Neuron (in vitro differentiated cells): ENCODE data around the gene CRISPLD2.
"Not testable (repeated sequence)": the region's sequence is repeated elsewhere in the genome, so short reads cannot be mapped to it uniquely, and the experiment has no call there.

Source experiments
- H2AFZ ChIP-seq: one replicate; pipeline ENCODE4 v1.6.1; 2013; ENCODE audit warnings: low read depth, mild to moderate bottlenecking, inconsistent platforms, low read length, moderate library complexity
- H3K27me3 ChIP-seq: one replicate; pipeline ENCODE4 v1.6.1; 2013; ENCODE audit warnings: low read length; ENCODE audit not compliant: insufficient read depth
- H3K36me3 ChIP-seq: one replicate; pipeline ENCODE4 v1.6.1; 2013; ENCODE audit warnings: low read length; ENCODE audit not compliant: insufficient read depth
- H3K4me1 ChIP-seq: one replicate; pipeline ENCODE4 v1.6.1; 2013; ENCODE audit warnings: low read length; ENCODE audit not compliant: insufficient read depth
- H3K4me3 ChIP-seq: 2 replicates; pipeline ENCODE4 v1.5.1; 2013; ENCODE audit warnings: mild to moderate bottlenecking, low read length, moderate library complexity
- H3K9me3 ChIP-seq: one replicate; pipeline ENCODE4 v1.6.1; 2013; ENCODE audit warnings: low read length

The CRISPLD2 gene

DNA sequence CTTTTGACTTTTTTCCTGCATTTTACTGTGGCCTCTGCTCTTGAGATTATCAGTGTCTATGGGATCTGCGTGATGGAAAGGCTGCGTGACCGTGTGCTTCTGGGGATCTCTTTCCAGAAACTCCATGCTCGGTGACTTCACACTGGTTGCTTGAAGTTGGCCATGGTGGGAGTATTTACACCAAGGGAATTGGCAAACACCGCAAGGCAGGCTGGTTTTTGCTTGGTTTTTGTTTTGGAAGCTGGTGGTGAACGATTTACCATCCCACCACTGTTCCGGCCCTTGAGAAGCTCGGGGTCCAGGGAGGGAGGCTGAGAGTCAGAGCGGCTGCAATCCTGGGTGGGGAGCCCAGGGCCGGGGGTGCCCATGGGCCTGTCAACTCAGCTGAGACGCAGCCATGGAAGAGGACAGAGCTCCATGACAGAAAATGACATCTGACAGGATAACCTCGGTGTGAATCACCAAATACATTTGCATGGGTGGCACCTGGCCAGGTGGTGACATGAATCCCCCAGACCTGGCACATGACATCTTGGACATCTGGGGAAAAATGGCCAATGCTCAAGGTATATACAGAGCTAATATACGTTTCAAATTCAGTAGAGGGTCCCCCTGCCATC, 11.1 kb downstream of the CRISPLD2 start:
- no peaks in the 10 kb centered on the region for H3K9me3 ChIP-seq
- peaks cover 13% of the 10 kb centered on the region for H3K4me1 ChIP-seq
- H3K27me3 ChIP-seq: peaks cover 24% of the 10 kb centered on the region
- no peak overlapping the region for H3K4me3 ChIP-seq
- no peak overlapping the region for H2AFZ ChIP-seq
- H3K36me3 ChIP-seq: no peaks in the 10 kb centered on the region

DNA sequence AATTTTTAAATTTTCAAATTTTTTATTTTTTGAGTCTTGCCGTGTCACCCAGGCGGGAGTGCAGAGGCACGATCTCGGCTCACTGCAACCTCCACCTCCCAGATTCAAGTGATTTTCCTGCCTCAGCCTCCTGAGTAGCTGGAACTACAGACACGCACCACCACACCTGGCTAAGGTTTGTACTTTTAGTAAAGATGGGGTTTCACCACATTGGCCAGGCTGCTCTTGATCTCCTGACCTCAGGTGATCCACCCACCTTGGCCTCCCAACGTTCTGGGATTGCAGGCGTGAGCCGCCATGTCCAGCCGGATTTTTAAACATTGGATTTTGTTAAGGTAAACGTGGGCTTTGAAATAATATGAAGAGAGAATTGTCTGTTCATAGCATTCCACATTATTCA, 11.9 kb downstream of the CRISPLD2 start:
- not testable (repeated sequence) for H3K4me3 ChIP-seq, H3K4me1 ChIP-seq, H3K9me3 ChIP-seq, H3K36me3 ChIP-seq, H2AFZ ChIP-seq
- H3K27me3 ChIP-seq: peaks cover 28% of the 10 kb centered on the region

DNA sequence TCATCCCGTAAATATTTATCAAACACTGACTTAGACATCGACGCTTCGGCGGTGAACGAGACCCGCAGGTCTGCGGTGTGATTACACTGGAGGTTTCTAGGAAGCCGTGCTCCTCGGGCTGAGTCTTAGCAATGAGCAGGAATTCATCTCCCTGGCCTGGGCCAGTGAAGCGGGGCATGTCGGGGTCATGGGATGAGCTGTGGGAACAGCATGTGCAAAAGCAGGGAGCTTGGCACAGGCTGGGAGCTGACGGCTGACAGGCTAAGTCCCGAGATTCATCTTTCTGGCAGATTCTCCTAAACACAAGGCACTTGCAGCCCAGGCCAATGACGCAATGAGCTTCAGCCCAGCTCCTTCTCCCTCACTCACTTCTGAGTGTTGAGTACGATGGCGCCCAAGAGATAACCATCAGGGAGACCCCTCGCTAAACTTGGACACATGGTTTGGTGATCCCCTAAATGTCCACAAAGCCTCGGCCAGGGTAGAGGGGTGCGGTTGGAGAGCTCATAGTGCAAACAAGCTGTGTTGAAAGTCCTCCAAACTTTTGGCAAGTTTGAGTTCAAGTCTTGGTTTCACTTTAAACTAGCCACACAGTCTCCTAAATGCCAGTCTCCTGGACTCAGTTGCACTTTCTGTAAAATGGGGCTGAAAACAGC, 12.8 kb downstream of the CRISPLD2 start:
- no peak overlapping the region for H3K4me3 ChIP-seq
- no peaks in the 10 kb centered on the region for H3K4me1 ChIP-seq
- H3K9me3 ChIP-seq: no peaks in the 10 kb centered on the region
- H2AFZ ChIP-seq: no peak overlapping the region
- no peaks in the 10 kb centered on the region for H3K36me3 ChIP-seq
- peaks cover 32% of the 10 kb centered on the region for H3K27me3 ChIP-seq

DNA sequence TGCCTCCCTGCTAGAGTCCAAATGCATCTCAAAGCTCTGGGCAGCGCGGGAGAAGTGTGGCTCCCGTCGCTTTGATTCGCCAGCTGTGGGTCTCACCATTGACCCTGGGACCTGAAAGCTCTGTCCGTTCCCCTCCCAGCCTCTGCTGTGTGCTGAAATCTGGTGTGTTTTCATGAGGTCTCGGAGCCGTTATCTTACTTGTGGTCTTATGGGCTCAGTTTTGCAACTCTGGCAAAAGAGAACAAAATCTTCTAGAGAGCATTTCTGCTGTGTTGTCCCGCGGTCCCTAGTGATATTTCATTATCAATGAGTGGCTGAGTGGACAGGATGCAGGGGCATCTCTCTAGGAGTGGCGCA, 13.3 kb downstream of the CRISPLD2 start:
- peaks cover 32% of the 10 kb centered on the region for H3K27me3 ChIP-seq
- no peaks in the 10 kb centered on the region for H3K9me3 ChIP-seq

DNA sequence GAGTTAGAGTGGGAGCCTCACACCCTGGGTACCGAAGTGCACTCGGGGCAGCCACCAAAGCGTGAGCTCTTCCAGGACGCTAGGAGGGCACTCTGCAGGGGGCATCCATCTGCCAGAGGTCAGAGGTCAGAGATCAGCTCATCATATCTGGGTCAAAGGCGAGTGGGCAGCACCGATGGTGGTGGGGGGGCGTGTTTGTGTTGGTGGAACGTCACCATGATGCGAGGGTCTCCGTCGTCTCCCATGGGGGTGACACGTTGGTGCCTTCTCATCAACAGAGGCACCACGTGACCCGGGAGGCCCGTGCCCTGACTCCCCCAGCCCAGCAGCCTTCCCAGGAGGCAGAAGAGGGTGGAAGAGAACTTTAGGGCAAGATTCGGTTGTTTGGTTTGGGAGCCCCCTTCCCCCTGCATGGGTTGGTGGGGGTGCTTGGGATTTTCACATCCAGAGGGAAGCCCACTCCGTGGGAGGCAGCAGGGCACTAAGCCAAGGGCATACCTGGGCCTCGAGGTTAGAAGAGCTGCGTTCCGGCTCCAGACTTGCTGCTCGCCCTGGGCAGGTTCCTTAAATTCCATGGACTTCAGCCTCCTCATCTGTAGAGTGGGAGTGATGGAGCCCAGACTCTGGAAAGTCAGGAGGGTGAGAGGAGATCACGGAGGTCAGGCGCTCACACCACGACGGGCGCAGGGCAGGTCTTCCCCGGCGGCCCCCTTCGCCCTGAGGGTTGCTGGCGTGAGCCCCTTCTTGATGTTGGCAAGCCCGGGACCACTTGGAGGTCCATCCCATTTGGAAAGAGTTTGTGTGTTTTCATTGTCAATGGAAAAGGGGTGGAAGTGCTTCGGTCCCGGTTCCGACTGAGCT, 14.0 kb downstream of the CRISPLD2 start:
- Histone ChIP-seq H3K4me3 (no peak overlapping the region), H3K27me3 (peaks cover 32% of the 10 kb centered on the region), H2AFZ (no peak overlapping the region), H3K9me3 (no peaks in the 10 kb centered on the region), H3K4me1 (no peaks in the 10 kb centered on the region), H3K36me3 (no peaks in the 10 kb centered on the region)

More for the DNA sequence above, 13.3 kb downstream of the CRISPLD2 start:
- no peaks in the 10 kb centered on the region for H3K4me1 ChIP-seq
- no peak overlapping the region for H2AFZ ChIP-seq
- no peaks in the 10 kb centered on the region for H3K36me3 ChIP-seq
- no peak overlapping the region for H3K4me3 ChIP-seq

GRCh38 chr16:84834403-84834772, 14.6 kb downstream of the CRISPLD2 start:
- H3K4me3 ChIP-seq: no peak overlapping the region
- H2AFZ ChIP-seq: no peak overlapping the region

GRCh38 chr16:84836234-84836647, 16.5 kb downstream of the CRISPLD2 start:
- no peaks in the 10 kb centered on the region for H3K36me3 ChIP-seq
- peaks cover 44% of the 10 kb centered on the region for H3K27me3 ChIP-seq
- H3K4me3 ChIP-seq: no peak overlapping the region
- no peak overlapping the region for H2AFZ ChIP-seq
- H3K4me1 ChIP-seq: no peaks in the 10 kb centered on the region
- H3K9me3 ChIP-seq: no peaks in the 10 kb centered on the region

More at GRCh38 chr16:84834403-84834772, 14.6 kb downstream of the CRISPLD2 start:
- Histone ChIP-seq H3K4me1 (no peaks in the 10 kb centered on the region), H3K36me3 (no peaks in the 10 kb centered on the region), H3K27me3 (peaks cover 34% of the 10 kb centered on the region), H3K9me3 (no peaks in the 10 kb centered on the region)

- no peaks in the 10 kb centered on the region for H3K36me3 ChIP-seq
- peaks cover 45% of the 10 kb centered on the region for H3K27me3 ChIP-seq
- H2AFZ ChIP-seq: no peak overlapping the region
- no peak overlapping the region for H3K4me3 ChIP-seq
- H3K4me1 ChIP-seq: no peaks in the 10 kb centered on the region
- H3K9me3 ChIP-seq: no peaks in the 10 kb centered on the region
These were observed 17.2 kb downstream of the CRISPLD2 start for GRCh38 chr16:84836967-84837366.

DNA sequence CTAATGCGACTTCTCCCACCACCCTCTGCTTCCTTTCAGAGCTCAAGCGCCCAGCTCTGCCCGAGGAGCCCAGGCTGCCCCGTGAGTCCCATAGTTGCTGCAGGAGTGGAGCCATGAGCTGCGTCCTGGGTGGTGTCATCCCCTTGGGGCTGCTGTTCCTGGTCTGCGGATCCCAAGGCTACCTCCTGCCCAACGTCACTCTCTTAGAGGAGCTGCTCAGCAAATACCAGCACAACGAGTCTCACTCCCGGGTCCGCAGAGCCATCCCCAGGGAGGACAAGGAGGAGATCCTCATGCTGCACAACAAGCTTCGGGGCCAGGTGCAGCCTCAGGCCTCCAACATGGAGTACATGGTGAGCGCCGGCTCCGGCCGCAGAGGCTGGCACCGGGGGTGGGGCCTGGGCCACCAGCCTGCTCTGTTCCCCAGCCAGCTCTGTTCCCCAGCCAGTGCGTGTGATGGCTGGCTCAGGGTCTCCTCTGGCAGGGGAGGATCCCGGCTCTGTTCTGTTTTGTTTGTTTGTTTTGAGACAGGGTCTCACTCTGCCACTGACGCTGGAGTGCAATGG, 18.7 kb downstream of the CRISPLD2 start:
- Histone ChIP-seq H3K36me3 (no peaks in the 10 kb centered on the region), H3K27me3 (peaks cover 44% of the 10 kb centered on the region), H3K4me1 (no peaks in the 10 kb centered on the region), H3K4me3 (no peak overlapping the region), H3K9me3 (no peaks in the 10 kb centered on the region), H2AFZ (no peak overlapping the region)

DNA sequence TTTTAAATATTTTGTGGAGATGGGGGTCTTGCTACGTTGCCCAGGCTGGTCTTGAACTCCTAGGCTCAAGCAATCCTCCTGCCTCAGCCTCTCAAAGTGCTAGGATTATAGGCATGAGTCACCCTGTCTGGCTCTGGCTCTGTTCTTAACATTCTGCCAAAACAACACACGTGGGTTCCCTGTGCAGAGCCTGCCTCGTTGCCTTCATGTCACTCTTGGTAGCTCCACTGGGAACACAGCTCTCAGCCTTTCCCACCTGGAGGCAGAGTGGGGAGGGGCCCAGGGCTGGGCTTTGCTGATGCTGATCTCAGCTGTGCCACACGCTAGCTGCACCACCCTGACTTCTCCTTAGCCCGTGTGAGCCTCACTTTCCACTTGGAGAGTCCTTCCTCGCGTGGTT, 19.3 kb downstream of the CRISPLD2 start:
- H3K27me3 ChIP-seq: peaks cover 48% of the 10 kb centered on the region
- peaks cover 4% of the 10 kb centered on the region for H3K4me1 ChIP-seq
- H3K4me3 ChIP-seq: no peak overlapping the region
- no peaks in the 10 kb centered on the region for H3K36me3 ChIP-seq
- H3K9me3 ChIP-seq: no peaks in the 10 kb centered on the region
- no peak overlapping the region for H2AFZ ChIP-seq

DNA sequence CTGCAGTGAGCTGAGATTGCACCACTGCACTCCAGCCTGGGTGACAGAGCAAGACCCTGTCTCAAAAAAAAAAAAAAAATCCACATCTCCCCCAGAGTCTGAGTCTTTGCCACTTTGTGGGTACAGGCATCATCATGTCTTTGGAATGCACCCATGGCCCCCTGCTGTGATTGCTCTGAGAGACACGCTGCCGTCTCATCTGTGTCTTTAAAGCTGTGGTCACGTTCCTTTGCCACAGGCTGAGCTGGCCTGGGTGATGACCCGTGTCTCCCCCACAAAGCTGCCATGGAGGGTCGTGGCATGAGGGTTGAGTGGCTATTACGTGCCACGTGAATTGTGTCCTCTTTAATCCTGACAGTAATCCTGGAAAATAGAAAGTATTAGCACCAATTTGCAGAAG, 20.2 kb downstream of the CRISPLD2 start:
- Histone ChIP-seq H3K9me3 (no peaks in the 10 kb centered on the region), H3K36me3 (no peaks in the 10 kb centered on the region), H3K4me1 (peaks cover 10% of the 10 kb centered on the region), H2AFZ (no peak overlapping the region), H3K27me3 (peaks cover 52% of the 10 kb centered on the region), H3K4me3 (no peak overlapping the region)

DNA sequence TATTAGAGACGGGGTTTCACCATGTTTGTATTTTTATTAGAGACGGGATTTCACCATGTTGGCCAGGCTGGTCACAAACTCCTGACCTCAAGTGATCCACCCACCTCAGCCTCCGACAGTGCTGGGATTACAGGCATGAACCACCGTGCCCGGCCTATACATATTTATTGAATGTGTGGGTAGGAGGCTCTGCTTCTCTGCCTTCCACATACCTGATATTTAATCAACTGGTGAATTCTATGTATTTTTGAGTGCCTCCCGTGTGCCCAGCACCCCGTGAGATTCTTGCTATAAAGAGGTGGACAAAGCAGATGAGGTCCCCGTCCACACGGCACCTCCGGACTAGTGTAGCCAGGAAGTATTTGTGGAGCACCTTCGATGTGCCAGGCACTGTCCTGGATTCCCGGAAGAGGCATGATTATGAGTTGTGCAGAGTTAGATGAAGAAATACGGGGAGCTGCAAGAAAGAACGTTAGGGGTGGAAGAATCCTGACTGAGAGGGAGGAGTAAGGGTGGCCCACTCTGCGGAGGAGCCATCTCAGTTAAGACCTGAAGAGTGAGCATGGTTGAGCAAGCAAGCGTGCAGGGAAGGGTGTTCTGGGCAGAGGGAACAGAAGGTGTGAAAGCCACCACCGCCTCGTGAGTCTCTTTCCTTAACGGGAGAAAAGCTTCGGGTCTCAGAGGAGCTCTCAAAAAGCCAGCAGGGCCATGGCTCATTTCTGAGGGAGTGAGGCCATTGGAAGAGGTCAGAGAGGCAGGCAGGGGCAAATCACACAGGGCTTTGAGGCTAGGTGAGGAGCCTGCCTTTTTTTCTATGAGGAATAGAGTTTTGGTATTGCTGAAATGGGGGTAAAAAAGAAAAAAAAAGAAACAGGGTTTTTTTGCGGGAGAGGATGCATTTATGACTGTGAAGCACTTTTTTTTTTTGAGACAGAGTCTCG, 21.2 kb downstream of the CRISPLD2 start:
- Histone ChIP-seq H3K27me3 (peaks cover 55% of the 10 kb centered on the region), H3K36me3 (no peaks in the 10 kb centered on the region), H2AFZ (no peak overlapping the region), H3K4me3 (no peak overlapping the region), H3K4me1 (peaks cover 10% of the 10 kb centered on the region), H3K9me3 (no peaks in the 10 kb centered on the region)
